ENCODE data around the gene PAFAH1B2. TPM values are rescaled to one million over a fixed set of nuclear protein-coding genes. Genes with fewer than 3 reads are reported as not detected.

The PAFAH1B2 gene
- total and polyA plus RNA-seq, 2 of the 8 experiments (the other 6 are each of a cell fraction or from before 2014, with no cell fraction given), result 38.2 to 161 TPM

DNA sequence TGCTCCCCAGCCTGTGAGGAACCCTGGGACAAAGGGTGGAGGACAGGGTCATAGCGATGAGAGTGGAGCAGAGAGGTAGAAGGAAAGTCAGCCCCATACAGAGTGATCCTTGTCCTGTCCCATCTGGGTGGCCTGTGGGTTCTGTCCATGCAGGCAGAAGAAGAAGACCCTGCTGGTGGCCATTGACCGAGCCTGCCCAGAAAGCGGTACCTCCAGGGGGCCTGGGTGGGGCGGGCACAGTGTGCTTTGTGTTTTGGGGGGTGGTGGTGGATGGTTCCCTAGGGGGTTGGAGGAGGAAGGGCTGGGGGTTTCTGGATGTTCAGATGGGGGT is 42.3 kb downstream of the PAFAH1B2 start:
- H3K27ac ChIP-seq (ENCODE audit: low read depth, low read length), result no peak overlapping the region
- H3K14ac ChIP-seq (ENCODE audit: insufficient read length), result no peak overlapping the region
- H2AFZ ChIP-seq (ENCODE audit: low read length), result no peak overlapping the region

More for the DNA sequence above, 42.3 kb downstream of the PAFAH1B2 start:
- no peak overlapping the region for H3K23ac ChIP-seq (ENCODE audit: insufficient read length)
- H3K79me2 ChIP-seq (ENCODE audit: control insufficient read depth in 1 of 2, insufficient read depth in 2 of 2, low read length in 2 of 2), result no peaks in the 10 kb centered on the region
- H3K9me3 ChIP-seq (ENCODE audit: insufficient read depth in 2 of 2, low read depth in 1 of 2, low read length in 1 of 2), result no peaks in the 10 kb centered on the region
- no peak overlapping the region for H3K4me3 ChIP-seq (ENCODE audit: extremely low read depth in 1 of 4, insufficient read depth in 2 of 4, low read depth in 3 of 4, low read length in 4 of 4)
- no peak overlapping the region for H2BK12ac ChIP-seq (ENCODE audit: low read depth, low read length)
- H4K8ac ChIP-seq (ENCODE audit: extremely low read depth, insufficient read depth, low read length), result no peak overlapping the region
- 88% methylated on average over 2 of the region's 4 CpGs; no CpG with 5 or more reads in 1 of the 2 experiments for WGBS, 2 experiments (ENCODE audit: extremely low coverage in 1 of 2, insufficient coverage in 1 of 2, insufficient read length in 1 of 2, insufficient replicate concordance in 2 of 2, low coverage in 1 of 2, low lambda C conversion rate in 2 of 2, missing lambda C conversion rate in 1 of 2)
- no peak overlapping the region for H4K91ac ChIP-seq (replicated peaks; ENCODE audit: insufficient read length, low read length)
- no peaks in the 10 kb centered on the region for H3K27me3 ChIP-seq (replicated peaks in 1 of 4; ENCODE audit: control insufficient read depth in 3 of 4, extremely low read depth in 1 of 4, insufficient read depth in 3 of 4, low read length in 3 of 4)
- POLR2A ChIA-PET (ENCODE audit: partially characterized antibody), result interaction anchor here (12.6 kb wide), 1 partner anchor 15 kb away, joined by 153 read pairs; the partner anchor contains the start of gene TAGLN
- H3K4ac ChIP-seq (replicated peaks; ENCODE audit: insufficient read length, low read depth, low read length), result no peak overlapping the region
- H3K4me1 ChIP-seq (replicated peaks in 1 of 4; ENCODE audit: control insufficient read depth in 3 of 4, insufficient read depth in 4 of 4, low read length in 3 of 4), result no peaks in the 10 kb centered on the region
- no peak overlapping the region for H4K5ac ChIP-seq (ENCODE audit: insufficient read length, low read depth, low read length)
- peaks cover 0 to 6% of the 10 kb centered on the region in 2 experiments for H4K20me1 ChIP-seq (replicated peaks in 1 of 2; ENCODE audit: control insufficient read depth in 1 of 2, insufficient read depth in 2 of 2, low read length in 2 of 2)
- no peak overlapping the region for H3K9ac ChIP-seq (replicated peaks in 1 of 4; ENCODE audit: extremely low read depth in 1 of 4, low read depth in 3 of 4, low read length in 3 of 4)
- DNase-seq (ENCODE audit: low read depth in 1 of 2, low spot score in 2 of 2), result no peak
- FAIRE-seq, result no peak
- H3K56ac ChIP-seq (replicated peaks; ENCODE audit: insufficient read length, low read depth, low read length), result no peak overlapping the region
- H2BK20ac ChIP-seq (ENCODE audit: low read length), result no peak overlapping the region
- no peak for TF ChIP-seq TBP (IDR thresholded peaks at IDR 0.05; ENCODE audit: low read depth, low read length)
- TF ChIP-seq CREB1 (IDR thresholded peaks at IDR 0.05), result no peak
- TF ChIP-seq GABPA (IDR thresholded peaks at IDR 0.05; ENCODE audit: borderline replicate concordance, insufficient read depth, low read length), result no peak
- TF ChIP-seq, protein P1, sequence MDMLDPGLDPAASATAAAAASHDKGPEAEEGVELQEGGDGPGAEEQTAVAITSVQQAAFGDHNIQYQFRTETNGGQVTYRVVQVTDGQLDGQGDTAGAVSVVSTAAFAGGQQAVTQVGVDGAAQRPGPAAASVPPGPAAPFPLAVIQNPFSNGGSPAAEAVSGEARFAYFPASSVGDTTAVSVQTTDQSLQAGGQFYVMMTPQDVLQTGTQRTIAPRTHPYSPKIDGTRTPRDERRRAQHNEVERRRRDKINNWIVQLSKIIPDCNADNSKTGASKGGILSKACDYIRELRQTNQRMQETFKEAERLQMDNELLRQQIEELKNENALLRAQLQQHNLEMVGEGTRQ (IDR thresholded peaks at IDR 0.05; ENCODE audit: low read length), result no peak
- no peak for TF ChIP-seq BRCA1 (IDR thresholded peaks at IDR 0.05; ENCODE audit: low read depth, low read length)
- no peak for TF ChIP-seq SIRT6 (IDR thresholded peaks at IDR 0.05; ENCODE audit: low read length)
- TF ChIP-seq POLR2A (IDR thresholded peaks at IDR 0.05; ENCODE audit: control extremely low read depth in 1 of 2, low read depth in 2 of 2, low read length in 2 of 2), result no peak
- no peak for TF ChIP-seq CBX8 (IDR thresholded peaks at IDR 0.05; ENCODE audit: borderline replicate concordance, low read depth, low read length)
- no peak for TF ChIP-seq TEAD4 (IDR thresholded peaks at IDR 0.05; ENCODE audit: low read depth, low read length)
- TF ChIP-seq RXRA (IDR thresholded peaks at IDR 0.05; ENCODE audit: insufficient read depth, low read depth, low read length), result no peak
- TF ChIP-seq SIX5 (IDR thresholded peaks at IDR 0.05; ENCODE audit: low read depth, low read length), result no peak
- no peak for TF ChIP-seq CHD1 (IDR thresholded peaks at IDR 0.05; ENCODE audit: low read depth, low read length)
- TF ChIP-seq EZH2 (IDR thresholded peaks at IDR 0.05; ENCODE audit: low read depth, low read length, severe bottlenecking), result no peak
- no peak for TF ChIP-seq KDM4A (IDR thresholded peaks at IDR 0.05; ENCODE audit: low read depth, low read length, severe bottlenecking)
- CTCF ChIA-PET (ENCODE audit: partially characterized antibody), result interaction anchor here (13.4 to 14.0 kb wide), 2 partner anchors 12 to 38 kb away, joined by 249 to 359 read pairs; partner anchors contain the start of genes PCSK7, RNF214 and TAGLN
- no peaks in the 10 kb centered on the region for H3K23me2 ChIP-seq (ENCODE audit: low read depth, low read length)
- no peak overlapping the region for H3K18ac ChIP-seq (ENCODE audit: extremely low read depth, low read length)
- no peak overlapping the region for H2AK5ac ChIP-seq (ENCODE audit: low read depth, low read length)
- H2BK5ac ChIP-seq (ENCODE audit: low read depth, low read length), result no peak overlapping the region
- no peak overlapping the region for H2BK15ac ChIP-seq (ENCODE audit: low read length)
- H3K79me1 ChIP-seq (ENCODE audit: low read depth, low read length), result no peaks in the 10 kb centered on the region
- peaks cover 0 to 10% (median 3%) of the 10 kb centered on the region in 4 experiments; a peak in 3 of 8 replicates for H3K36me3 ChIP-seq (ENCODE audit: control insufficient read depth in 2 of 4, insufficient read depth in 4 of 4, low read length in 3 of 4)
- no peak overlapping the region for H2BK120ac ChIP-seq (replicated peaks; ENCODE audit: low read depth, low read length)
- no peak overlapping the region for H3K4me2 ChIP-seq (ENCODE audit: insufficient read depth in 1 of 2, low read depth in 2 of 2, low read length in 2 of 2)

Data from H1 (cell line).